Mucosa of descending colon (tissue), 3 donors: Measurements from ENCODE around the gene LRP2. TPM values are rescaled to one million over a fixed set of nuclear protein-coding genes. Genes with fewer than 3 reads are reported as not detected.

ENCODE experiments used
- ATAC-seq: fragments of 200-7000 bp; cut with Tn5 transposase; one replicate; pipeline ENCODE4 v1.9.1; 2020; ENCODE audit warnings: mild to moderate bottlenecking, moderate library complexity
- DNase-seq, 3 donors: peaks; one replicate each; pipeline ENCODE4 v3.0.0-alpha.2; 2020
- H3K36me3 ChIP-seq: fragments of 200-600 bp; one replicate; pipeline ENCODE4 v1.8.0; 2021; ENCODE audit warnings: low read depth, mild to moderate bottlenecking
- H3K4me1 ChIP-seq: fragments of 200-600 bp; one replicate; pipeline ENCODE4 v1.8.0; 2021; ENCODE audit warnings: low read depth, mild to moderate bottlenecking
- H3K4me3 ChIP-seq: fragments of 200-600 bp; one replicate; pipeline ENCODE4 v1.8.0; 2021; ENCODE audit warnings: mild to moderate bottlenecking
- H3K9me3 ChIP-seq: fragments of 200-600 bp; one replicate; pipeline ENCODE4 v1.8.0; 2021; ENCODE audit warnings: mild to moderate bottlenecking
- CTCF ChIP-seq: fragments of 200-600 bp; IDR thresholded peaks from one replicate; pipeline ENCODE4 v1.8.0; 2022; ENCODE audit warnings: antibody characterized with exemption, mild to moderate bottlenecking
- intact Hi-C, 2 donors: fragments of 100-400 bp; cut with DNase I in 1 of 2; cut with micrococcal nuclease in 1 of 2; formaldehyde crosslinking; loops; one replicate each; pipeline versions ENCODE4 v1.11.0 to v1.11.1; 2022; cut with DNase I, micrococcal nuclease
- total RNA-seq, 3 donors: library from RNA; stranded (reverse); fragmentation: NEBNext Ultra II Directional in 2 of 3; extraction: Animal tissue kit (Norgen Biotek cat#: 25700) in 2 of 3; gene quantifications; one replicate each; pipeline versions ENCODE4 v1.2.1 to v1.2.4, GENCODE V29; 2021 to 2023
- donor health status: DM: no; HTN: no; CAD: no; lungs with moderate emphysema.
- donor health status: DM: no; HTN: no; CAD: no.
- donor health status: DM: no; HTN: yes; CAD: no.

Gene LRP2
- total RNA-seq, 3 donors from 2014 or later: 0.06 TPM; not detected in 2

GRCh38 chr2:169105476-169105875, 256.9 kb downstream of the LRP2 start:
- Histone ChIP-seq H3K9me3 (no peaks in the 10 kb centered on the region), H3K4me3 (no peak overlapping the region), H3K36me3 (no peaks in the 10 kb centered on the region), H3K4me1 (peaks cover 5% of the 10 kb centered on the region)
- no peak for DNase-seq
- TF ChIP-seq CTCF: no peak
- peak; percentile 13 for ATAC-seq
- intact Hi-C loops: loop anchor here in 1 of 2 donors (10.0 kb wide), 1 partner anchor 141 kb away; no protein-coding TSS in a partner anchor

GRCh38 chr2:169104848-169105247, 257.5 kb downstream of the LRP2 start:
- no peak for DNase-seq
- Histone ChIP-seq H3K9me3 (no peaks in the 10 kb centered on the region), H3K4me3 (no peak overlapping the region), H3K36me3 (no peaks in the 10 kb centered on the region), H3K4me1 (peaks cover 5% of the 10 kb centered on the region)
- TF ChIP-seq CTCF: no peak
- intact Hi-C loops: loop anchor here in 1 of 2 donors (10.0 kb wide), 1 partner anchor 140 kb away; no protein-coding TSS in a partner anchor
- no peak for ATAC-seq

- no peak for TF ChIP-seq CTCF
- H3K4me1 ChIP-seq: peaks cover 15% of the 10 kb centered on the region
- intact Hi-C loops: no loop called here
- no peaks in the 10 kb centered on the region for H3K36me3 ChIP-seq
- ATAC-seq (no peak), DNase-seq (no peak)
- no peak overlapping the region for H3K4me3 ChIP-seq
- H3K9me3 ChIP-seq: no peaks in the 10 kb centered on the region
Observed at GRCh38 chr2:169095621-169096105, 266.7 kb downstream of the LRP2 start.

- intact Hi-C loops: no loop called here
- TF ChIP-seq CTCF: no peak
- H3K9me3 ChIP-seq: no peaks in the 10 kb centered on the region
- ATAC-seq: no peak
- no peak overlapping the region for H3K4me3 ChIP-seq
- H3K36me3 ChIP-seq: no peaks in the 10 kb centered on the region
- peaks cover 18% of the 10 kb centered on the region for H3K4me1 ChIP-seq
- no peak for DNase-seq
Observed at GRCh38 chr2:169094676-169095075, 267.7 kb downstream of the LRP2 start.

- intact Hi-C loops: no loop called here
- DNase-seq (no peak), ATAC-seq (no peak)
- H3K9me3 ChIP-seq: no peaks in the 10 kb centered on the region
- no peak for TF ChIP-seq CTCF
- no peaks in the 10 kb centered on the region for H3K36me3 ChIP-seq
- peaks cover 25% of the 10 kb centered on the region for H3K4me1 ChIP-seq
- H3K4me3 ChIP-seq: no peak overlapping the region
Observed at GRCh38 chr2:169093535-169093934, 268.8 kb downstream of the LRP2 start.
